ENCODE data around the gene ABCC8. TPM values are rescaled to one million over a fixed set of nuclear protein-coding genes. Genes with fewer than 3 reads are reported as not detected.
A peak's percentile ranks its signal among the peaks of the same experiment; 100 is the strongest.

The ABCC8 gene
- total and polyA plus RNA-seq, 9 of the 15 experiments (the other 6 are each of a cell fraction or from before 2014, with no cell fraction given) = not detected

DNA sequence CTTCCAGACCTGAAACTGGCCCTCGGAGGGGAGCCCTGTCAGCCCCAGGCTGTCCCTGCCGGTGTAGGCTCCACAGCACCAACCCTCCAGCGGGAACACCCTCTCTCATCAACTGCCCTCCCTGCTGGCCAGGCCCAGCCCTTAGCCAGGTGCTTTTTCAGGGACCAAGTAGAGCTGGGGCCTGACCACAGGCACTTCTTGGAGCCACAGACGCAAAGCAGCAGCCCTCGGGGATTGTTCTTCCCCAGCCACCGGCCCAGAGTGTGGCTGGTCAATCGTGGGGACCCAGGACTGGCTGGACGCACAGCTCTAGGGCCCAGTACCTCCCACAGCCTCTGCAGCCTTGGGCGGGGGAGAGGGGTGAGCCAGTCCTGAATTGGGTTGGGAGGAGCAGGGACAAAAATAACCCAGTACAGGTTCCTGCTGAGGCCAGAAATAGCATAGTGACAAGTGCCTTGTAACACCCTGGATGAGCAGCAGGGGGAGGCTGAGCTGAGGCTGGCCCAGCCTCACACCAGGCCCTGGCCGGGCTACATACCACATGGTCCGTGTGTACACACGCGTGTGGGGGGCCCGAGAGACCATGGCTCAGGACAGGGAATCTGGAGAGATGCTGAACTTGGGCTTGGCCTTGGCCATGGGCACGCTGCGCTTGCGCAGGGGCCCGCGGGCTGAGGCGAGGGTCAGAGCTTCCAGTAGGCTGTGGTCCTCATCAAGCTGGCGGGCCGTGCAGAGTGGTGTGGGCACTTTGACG is 90.1 kb downstream of the ABCC8 start (continued):
- TF ChIP-seq FOXK2 (conservative IDR thresholded peaks at IDR 0.05 in 1 of 2, IDR thresholded peaks at IDR 0.05 in 1 of 2; ENCODE audit: low read depth in 2 of 2) (0 out of 4 replicates have a peak, but pooled peaks have one; percentile 16 to 29), ZNF347 (CRISPR knock-in tag; IDR thresholded peaks at IDR 0.05; ENCODE audit: low read depth) (no peak), MCM5 (IDR thresholded peaks at IDR 0.05; ENCODE audit: low read depth) (no peak), ZBTB1 (CRISPR knock-in tag; IDR thresholded peaks at IDR 0.05; ENCODE audit: borderline replicate concordance, low read depth) (no peak), NFIX (CRISPR knock-in tag; IDR thresholded peaks at IDR 0.05; ENCODE audit: low read depth) (no peak), MEF2A (IDR thresholded peaks at IDR 0.05; ENCODE audit: control insufficient read depth, low read depth, low read length) (peak; percentile 92), ETV1 (tag; conservative IDR thresholded peaks at IDR 0.05; ENCODE audit: low read depth) (no peak), MAFF (IDR thresholded peaks at IDR 0.05; ENCODE audit: low read length) (no peak), HMGN3 (IDR thresholded peaks at IDR 0.05; ENCODE audit: borderline replicate concordance, extremely low read depth, insufficient read length, low read depth, low read length) (no peak), HNRNPK (IDR thresholded peaks at IDR 0.05; ENCODE audit: low read depth, low read length, poor library complexity, severe bottlenecking) (no peak), STAT5B (CRISPR knock-in tag; IDR thresholded peaks at IDR 0.05) (no peak), THRA (IDR thresholded peaks at IDR 0.05) (no peak), XRCC3 (IDR thresholded peaks at IDR 0.05) (no peak)
- TF ChIP-seq, protein P1, sequence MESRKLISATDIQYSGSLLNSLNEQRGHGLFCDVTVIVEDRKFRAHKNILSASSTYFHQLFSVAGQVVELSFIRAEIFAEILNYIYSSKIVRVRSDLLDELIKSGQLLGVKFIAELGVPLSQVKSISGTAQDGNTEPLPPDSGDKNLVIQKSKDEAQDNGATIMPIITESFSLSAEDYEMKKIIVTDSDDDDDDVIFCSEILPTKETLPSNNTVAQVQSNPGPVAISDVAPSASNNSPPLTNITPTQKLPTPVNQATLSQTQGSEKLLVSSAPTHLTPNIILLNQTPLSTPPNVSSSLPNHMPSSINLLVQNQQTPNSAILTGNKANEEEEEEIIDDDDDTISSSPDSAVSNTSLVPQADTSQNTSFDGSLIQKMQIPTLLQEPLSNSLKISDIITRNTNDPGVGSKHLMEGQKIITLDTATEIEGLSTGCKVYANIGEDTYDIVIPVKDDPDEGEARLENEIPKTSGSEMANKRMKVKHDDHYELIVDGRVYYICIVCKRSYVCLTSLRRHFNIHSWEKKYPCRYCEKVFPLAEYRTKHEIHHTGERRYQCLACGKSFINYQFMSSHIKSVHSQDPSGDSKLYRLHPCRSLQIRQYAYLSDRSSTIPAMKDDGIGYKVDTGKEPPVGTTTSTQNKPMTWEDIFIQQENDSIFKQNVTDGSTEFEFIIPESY (CRISPR knock-in tag; IDR thresholded peaks at IDR 0.05) = 0 out of 2 replicates have a peak, but pooled peaks have one; percentile 42
- TF ChIP-seq, protein P2, sequence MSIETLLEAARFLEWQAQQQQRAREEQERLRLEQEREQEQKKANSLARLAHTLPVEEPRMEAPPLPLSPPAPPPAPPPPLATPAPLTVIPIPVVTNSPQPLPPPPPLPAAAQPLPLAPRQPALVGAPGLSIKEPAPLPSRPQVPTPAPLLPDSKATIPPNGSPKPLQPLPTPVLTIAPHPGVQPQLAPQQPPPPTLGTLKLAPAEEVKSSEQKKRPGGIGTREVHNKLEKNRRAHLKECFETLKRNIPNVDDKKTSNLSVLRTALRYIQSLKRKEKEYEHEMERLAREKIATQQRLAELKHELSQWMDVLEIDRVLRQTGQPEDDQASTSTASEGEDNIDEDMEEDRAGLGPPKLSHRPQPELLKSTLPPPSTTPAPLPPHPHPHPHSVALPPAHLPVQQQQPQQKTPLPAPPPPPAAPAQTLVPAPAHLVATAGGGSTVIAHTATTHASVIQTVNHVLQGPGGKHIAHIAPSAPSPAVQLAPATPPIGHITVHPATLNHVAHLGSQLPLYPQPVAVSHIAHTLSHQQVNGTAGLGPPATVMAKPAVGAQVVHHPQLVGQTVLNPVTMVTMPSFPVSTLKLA (conservative IDR thresholded peaks at IDR 0.05) = peak; percentile 42 to 45; a peak in 1 of 4 replicates
